B cell (primary cell): Measurements from ENCODE around the gene SLC41A3. TPM values are rescaled to one million over a fixed set of nuclear protein-coding genes. Genes with fewer than 3 reads are reported as not detected.

Experiments
- ATAC-seq: fragments of 200-7000 bp; cut with Tn5 transposase; one replicate; pipeline ENCODE4 v1.10.0; 2021; ENCODE audit warnings: low read depth, mild to moderate bottlenecking, moderate number of reproducible peaks, moderate library complexity
- CTCF ChIA-PET: fragments of 350-600 bp; sonication (Branson Sonifier 250); formaldehyde crosslinking; loops from one replicate; lab custom pipeline; 2021; ENCODE audit warnings: antibody characterized with exemption, inconsistent platforms; lab: Charles Lee
- POLR2A ChIA-PET: fragments of 350-600 bp; sonication (Branson Sonifier 250); formaldehyde crosslinking; loops from one replicate; lab custom pipeline; 2021; ENCODE audit warnings: antibody characterized with exemption; lab: Charles Lee
- DNase-seq: peaks from one replicate; pipeline ENCODE4 v3.0.0; 2013
- H2AFZ ChIP-seq: 2 replicates; pipeline ENCODE4 v1.6.1; 2012; ENCODE audit warnings: mild to moderate bottlenecking, low read depth, low read length; ENCODE audit not compliant: insufficient read depth, poor library complexity, severe bottlenecking
- H3K27ac ChIP-seq, 2 donors: 1 replicate in 1 of 2; 2 replicates in 1 of 2; pipeline ENCODE4 v1.5.1; 2012 to 2013; ENCODE audit warnings: low read length in 2 of 2, mild to moderate bottlenecking in 2 of 2, moderate library complexity in 1 of 2
- H3K27me3 ChIP-seq, 4 experiments: fragments of 200-600 bp in 1 of 4; sonication (generic) in 1 of 4; replicated peaks in 1 of 4; 1 replicate in 2 of 4; 2 replicates in 2 of 4; pipeline versions ENCODE4 v1.6.1 to v1.7.0; 2013 to 2016; ENCODE audit warnings: low read length in 3 of 4, mild to moderate bottlenecking in 2 of 4, mixed read lengths in 1 of 4, moderate library complexity in 1 of 4; ENCODE audit not compliant: insufficient read depth in 4 of 4, control insufficient read depth in 3 of 4; ENCODE audit errors: control extremely low read depth in 1 of 4
- H3K36me3 ChIP-seq, 2 experiments: replicated peaks in 1 of 2; 1 replicate in 1 of 2; 2 replicates in 1 of 2; pipeline versions ENCODE4 v1.6.1 to v1.7.1; 2013; ENCODE audit warnings: low read length in 1 of 2; ENCODE audit not compliant: insufficient read depth in 2 of 2, control insufficient read depth in 1 of 2; ENCODE audit errors: control extremely low read depth in 1 of 2, extremely low read depth in 1 of 2
- H3K4me1 ChIP-seq, 2 donors: fragments of 200-600 bp in 1 of 2; sonication (generic) in 1 of 2; 1 replicate in 1 of 2; 2 replicates in 1 of 2; pipeline versions ENCODE4 v1.5.1 to v1.6.1; 2013 to 2017; ENCODE audit warnings: low read length in 2 of 2; ENCODE audit not compliant: control insufficient read depth in 2 of 2, insufficient read depth in 2 of 2
- H3K4me2 ChIP-seq: replicated peaks from 2 replicates; pipeline ENCODE3; 2012; ENCODE audit warnings: mild to moderate bottlenecking, low read depth, low read length; ENCODE audit not compliant: poor library complexity, severe bottlenecking
- H3K4me3 ChIP-seq, 5 experiments: fragments of 200-600 bp in 1 of 5; sonication (generic) in 1 of 5; 1 replicate in 3 of 5; 2 replicates in 2 of 5; pipeline versions ENCODE4 v1.5.1 to v1.7.0; 2011 to 2016; ENCODE audit warnings: low read length in 4 of 5, mild to moderate bottlenecking in 4 of 5, low read depth in 2 of 5, control low read depth in 1 of 5, moderate library complexity in 1 of 5; ENCODE audit not compliant: insufficient read depth in 1 of 5; ENCODE audit errors: control extremely low read depth in 1 of 5, extremely low read depth in 1 of 5
- H3K79me2 ChIP-seq: fragments of 200-600 bp; sonication (generic); one replicate; pipeline ENCODE4 v1.6.0; 2016; ENCODE audit warnings: low read length; ENCODE audit not compliant: control insufficient read depth, insufficient read depth
- H3K9ac ChIP-seq: fragments of 200-600 bp; sonication (generic); 2 replicates; pipeline ENCODE4 v1.6.1; 2017; ENCODE audit warnings: mild to moderate bottlenecking, low read length, moderate library complexity
- H3K9me3 ChIP-seq, 3 donors: one replicate each; pipeline versions ENCODE4 v1.6.1 to v1.7.1; 2013; ENCODE audit warnings: low read length in 2 of 3; ENCODE audit not compliant: control insufficient read depth in 2 of 3, insufficient read depth in 1 of 3; ENCODE audit errors: control extremely low read depth in 1 of 3
- H4K20me1 ChIP-seq: 2 replicates; pipeline ENCODE4 v1.6.0; 2012; ENCODE audit warnings: mild to moderate bottlenecking, low read length; ENCODE audit not compliant: insufficient read depth, control insufficient read depth, poor library complexity, severe bottlenecking
- H3K27ac Mint-ChIP-seq: one replicate; pipeline ENCODE4 v1.8.0; 2021; ENCODE audit warnings: mixed read lengths
- H3K27me3 Mint-ChIP-seq: one replicate; pipeline ENCODE4 v1.8.0; 2021; ENCODE audit warnings: mixed read lengths
- H3K4me1 Mint-ChIP-seq: one replicate; pipeline ENCODE4 v1.8.0; 2021; ENCODE audit warnings: mixed read lengths
- H3K4me3 Mint-ChIP-seq: one replicate; pipeline ENCODE4 v1.8.0; 2021; ENCODE audit warnings: mixed read lengths
- H3K9me3 Mint-ChIP-seq: one replicate; pipeline ENCODE4 v1.8.0; 2022; ENCODE audit warnings: mixed read lengths; ENCODE audit not compliant: insufficient read depth
- CTCF ChIP-seq: fragments of 200-600 bp; IDR thresholded peaks from one replicate; pipeline ENCODE4 v1.8.0; 2022; ENCODE audit warnings: antibody characterized with exemption, mild to moderate bottlenecking
- EZH2 ChIP-seq: IDR thresholded peaks from 2 replicates; pipeline ENCODE4 v1.6.1; 2012; ENCODE audit warnings: borderline replicate concordance, low read depth, mild to moderate bottlenecking, moderate library complexity, low read length; ENCODE audit not compliant: insufficient read depth, poor library complexity, severe bottlenecking
- WGBS: methylation state at CpG from one replicate; pipeline ENCODE4 v1.1.5; 2013; ENCODE audit warnings: missing lambda C conversion rate; ENCODE audit not compliant: insufficient coverage; 5-methylcytosine and 5-hydroxymethylcytosine counted together
- intact Hi-C: fragments of 100-400 bp; cut with micrococcal nuclease; formaldehyde crosslinking; loops from one replicate; pipeline ENCODE4 v1.10.0; 2022
- polyA plus RNA-seq: library from polyadenylated mRNA; depleted of rRNA; stranded (reverse); fragments of >200 nt; gene quantifications from 2 replicates; pipeline ENCODE4 v1.2.3, GENCODE V29; 2012
- total RNA-seq, 2 donors: library from RNA; stranded (reverse); fragments of 120-200 nt in 1 of 2; gene quantifications; 1 replicate in 1 of 2; 2 replicates in 1 of 2; pipeline versions ENCODE4 v1.2.3 to v1.2.4, GENCODE V29; 2013 to 2022

The SLC41A3 gene
- total and polyA plus RNA-seq, 2 donors (not counting 1 experiment from before 2014, with no cell fraction given): 34.2 to 39.3 TPM

DNA sequence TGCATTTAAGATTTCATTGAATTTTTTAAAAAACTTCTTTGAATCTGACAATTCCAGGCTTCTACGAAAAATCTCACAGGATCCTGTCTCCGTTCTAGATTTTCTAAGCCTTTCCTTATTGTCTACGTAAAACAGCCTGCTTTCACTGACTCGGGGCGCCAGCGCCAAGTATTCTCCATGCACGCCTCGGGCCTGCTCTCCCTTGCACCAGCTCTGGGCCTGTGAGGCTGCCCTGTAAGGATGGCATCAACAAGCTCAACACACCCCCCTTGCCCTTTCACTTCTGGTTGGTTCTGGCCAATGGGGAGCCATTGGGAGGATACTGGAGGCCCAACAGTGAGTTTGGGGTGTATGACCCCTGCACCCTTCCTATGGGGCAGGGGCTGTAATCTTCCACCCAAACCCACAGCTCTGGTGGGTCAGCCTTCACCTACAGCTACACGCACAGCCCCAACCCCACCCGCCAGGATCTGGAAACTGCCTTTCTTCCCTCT, 47.8 kb downstream of the SLC41A3 start:
- over 99% methylated on average over 8 of the region's 10 CpGs for WGBS
- Histone ChIP-seq H3K27me3 (no peaks in the 10 kb centered on the region), H3K79me2 (peaks cover 3% of the 10 kb centered on the region), H3K9me3 (peaks cover 0 to 5% (median 0%) of the 10 kb centered on the region in 3 donors), H3K4me1 (no peaks in the 10 kb centered on the region), H4K20me1 (no peaks in the 10 kb centered on the region), H3K36me3 (peaks cover 0 to 5% of the 10 kb centered on the region in 2 experiments), H2AFZ (no peak overlapping the region), H3K4me2 (no peak overlapping the region), H3K27ac (no peak overlapping the region), H3K4me3 (no peak overlapping the region), H3K9ac (no peak overlapping the region)
- CTCF ChIA-PET: no interaction called here
- Mint-ChIP-seq H3K4me3 (no peak overlapping the region), H3K27me3 (no peaks in the 10 kb centered on the region), H3K9me3 (no peaks in the 10 kb centered on the region), H3K4me1 (no peaks in the 10 kb centered on the region), H3K27ac (no peak overlapping the region)
- TF ChIP-seq CTCF (no peak), EZH2 (no peak)
- ATAC-seq (no peak), DNase-seq (no peak)
- intact Hi-C loops: no loop called here
- POLR2A ChIA-PET: no interaction called here

DNA sequence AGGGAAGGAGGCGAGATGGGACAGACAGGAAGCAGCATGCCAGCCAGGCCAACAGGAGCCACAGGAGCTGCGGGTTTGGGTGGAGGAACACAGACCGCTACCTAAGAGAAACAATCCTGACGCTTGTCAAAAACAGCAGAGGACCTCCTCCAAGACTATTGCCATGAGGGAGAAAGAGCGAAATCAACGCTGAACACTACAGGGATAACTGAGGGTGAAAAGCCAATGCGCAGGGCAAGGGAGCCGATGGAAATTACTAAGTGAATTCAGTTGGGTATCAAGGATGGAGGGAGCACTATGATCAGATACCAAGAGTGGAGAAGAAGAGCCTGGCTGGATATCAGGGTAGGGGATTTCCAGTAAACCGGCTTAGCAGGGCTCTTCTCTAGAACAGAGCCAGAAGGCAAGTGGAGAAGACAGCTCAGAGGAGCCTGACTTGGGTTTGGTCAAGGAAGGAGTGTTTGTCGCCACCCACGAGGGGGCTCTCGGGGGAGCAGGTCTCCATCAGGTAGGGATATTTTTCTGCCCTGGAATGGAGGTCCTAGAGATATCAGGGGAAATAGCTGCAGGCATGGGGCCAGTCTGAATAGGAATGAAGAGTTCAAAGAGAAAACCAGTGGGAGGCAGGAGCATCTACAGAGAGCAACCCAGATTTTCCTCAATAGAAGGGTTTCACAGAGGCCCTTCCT, 48.4 kb downstream of the SLC41A3 start:
- H3K27me3 Mint-ChIP-seq: no peaks in the 10 kb centered on the region
- H3K4me2 ChIP-seq: no peak overlapping the region
- no peak overlapping the region for H3K27ac Mint-ChIP-seq
- TF ChIP-seq CTCF: no peak
- TF ChIP-seq EZH2: no peak
- intact Hi-C loops: no loop called here
- no peak overlapping the region for H3K27ac ChIP-seq
- DNase-seq (no peak), ATAC-seq (no peak)
- no peaks in the 10 kb centered on the region for H3K27me3 ChIP-seq
- H3K4me1 ChIP-seq: no peaks in the 10 kb centered on the region
- no peaks in the 10 kb centered on the region for H3K4me1 Mint-ChIP-seq
- 95% methylated on average over 12 of the region's 12 CpGs for WGBS
- no peak overlapping the region for H3K4me3 Mint-ChIP-seq
- ChIA-PET POLR2A (no interaction called here), CTCF (no interaction called here)
- H3K9me3 Mint-ChIP-seq: no peaks in the 10 kb centered on the region
- H3K4me3 ChIP-seq: no peak overlapping the region
- H3K36me3 ChIP-seq: peaks cover 0 to 5% of the 10 kb centered on the region in 2 experiments
- peaks cover 0 to 5% (median 0%) of the 10 kb centered on the region in 3 donors for H3K9me3 ChIP-seq
- H4K20me1 ChIP-seq: no peaks in the 10 kb centered on the region
- no peak overlapping the region for H3K9ac ChIP-seq
- peaks cover 3% of the 10 kb centered on the region for H3K79me2 ChIP-seq
- no peak overlapping the region for H2AFZ ChIP-seq
